Inflammatory macrophage treated with lipopolysaccharide for 1 hour (primary cell): ENCODE results near the gene MAPK8.

Experiments
- DNase-seq, 2 donors: peaks; one replicate each; pipeline ENCODE4 v3.0.0-alpha.2; 2020 to 2022

The MAPK8 gene

DNA sequence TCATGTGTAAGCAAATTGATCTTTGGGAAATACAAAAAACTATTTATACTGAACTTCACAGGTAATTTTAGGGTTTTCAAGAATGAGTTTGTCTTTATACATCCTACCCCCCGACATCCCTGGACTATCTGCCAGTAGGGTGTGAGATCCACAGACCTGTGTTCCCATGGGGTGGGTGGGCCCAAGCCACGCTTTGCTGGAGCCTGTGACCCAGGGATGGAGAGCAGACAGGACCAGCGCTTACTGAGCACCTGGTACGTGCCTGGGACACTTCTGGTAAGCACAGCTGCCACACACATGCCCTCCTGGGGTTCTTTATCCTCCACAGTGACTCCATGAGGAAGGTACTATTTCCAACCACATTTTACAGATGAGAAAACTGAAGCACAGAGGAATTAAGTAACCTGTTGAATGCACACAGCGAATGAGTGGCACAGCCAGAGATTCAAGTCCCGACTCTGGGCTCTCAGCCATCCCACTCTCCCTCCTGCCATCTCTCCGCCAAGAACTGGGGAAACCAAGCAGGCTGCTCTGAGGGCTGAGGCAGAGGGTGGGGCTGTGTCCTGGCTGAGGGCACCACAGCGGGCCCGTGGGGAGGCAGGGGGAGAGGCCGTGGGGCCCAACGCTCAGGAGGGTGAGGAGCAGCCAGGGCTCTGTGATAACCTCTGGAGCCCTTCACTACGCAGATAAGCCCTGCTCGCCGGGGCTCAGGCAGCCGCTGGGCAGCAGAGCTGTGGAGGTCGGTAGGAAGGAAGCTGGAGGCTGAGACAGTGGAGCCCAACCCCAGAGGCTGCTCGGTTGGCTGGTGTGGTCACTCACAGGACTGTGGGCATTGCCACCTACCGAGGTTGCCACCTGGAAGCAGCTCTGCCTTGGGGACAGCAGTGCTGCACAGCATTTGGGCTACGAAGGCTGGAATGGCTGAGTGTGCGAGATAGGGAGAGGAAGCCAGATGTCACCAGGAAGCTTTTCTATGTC, 174.2 kb downstream of the MAPK8 start:
- DNase-seq = no peak

DNA sequence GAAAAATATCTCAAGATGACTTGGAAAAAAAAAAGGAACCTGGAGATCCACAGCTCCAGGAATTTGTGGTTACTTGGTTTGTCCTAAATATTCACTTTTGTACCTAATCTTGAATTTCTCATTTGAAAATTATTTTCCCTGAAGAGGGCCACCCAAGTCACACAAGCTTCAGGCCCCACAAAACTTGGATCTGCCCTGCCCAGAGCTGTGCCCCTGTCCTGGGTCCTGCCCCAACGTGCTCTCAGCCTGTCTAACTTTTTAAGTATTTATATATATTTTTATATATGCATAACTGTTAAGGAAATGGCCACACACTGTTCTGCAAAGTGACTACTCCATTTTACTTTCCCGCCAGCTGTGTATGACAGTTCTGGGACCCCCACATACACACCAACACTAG, 174.9 kb downstream of the MAPK8 start:
- DNase-seq = no peak

- no peak for DNase-seq
These were observed 175.7 kb downstream of the MAPK8 start for GRCh38 chr10:48482207-48482606.

GRCh38 chr10:48484911-48485310, 178.4 kb downstream of the MAPK8 start:
- no peak for DNase-seq

- DNase-seq = no peak
These were observed 179.2 kb downstream of the MAPK8 start for GRCh38 chr10:48485711-48486110.

- DNase-seq = no peak
These were observed 180.8 kb downstream of the MAPK8 start for GRCh38 chr10:48487244-48487643.
